ENCODE results near the gene CRYL1.

The CRYL1 gene

DNA sequence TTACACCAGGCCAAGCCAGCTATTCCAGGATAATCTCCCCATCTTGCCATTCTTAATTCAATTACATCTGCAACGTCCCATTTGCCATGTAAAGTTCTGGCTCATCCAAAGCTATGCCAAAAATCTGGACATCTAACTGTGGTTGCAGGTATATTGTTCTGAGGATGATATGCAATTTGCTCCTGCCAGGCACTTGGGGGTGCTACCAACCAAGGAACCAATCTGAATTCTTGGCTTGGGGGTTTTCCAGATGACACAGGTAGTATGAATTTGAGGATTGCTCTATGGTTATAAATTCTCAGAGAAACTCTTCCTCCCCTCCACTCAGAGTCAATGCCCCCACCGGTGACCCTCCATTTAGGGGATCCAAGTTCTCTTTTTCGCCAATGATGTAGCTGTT is 33.0 kb downstream of the CRYL1 start:
- no peak for DNase-seq (ENCODE audit: low spot score)

DNA sequence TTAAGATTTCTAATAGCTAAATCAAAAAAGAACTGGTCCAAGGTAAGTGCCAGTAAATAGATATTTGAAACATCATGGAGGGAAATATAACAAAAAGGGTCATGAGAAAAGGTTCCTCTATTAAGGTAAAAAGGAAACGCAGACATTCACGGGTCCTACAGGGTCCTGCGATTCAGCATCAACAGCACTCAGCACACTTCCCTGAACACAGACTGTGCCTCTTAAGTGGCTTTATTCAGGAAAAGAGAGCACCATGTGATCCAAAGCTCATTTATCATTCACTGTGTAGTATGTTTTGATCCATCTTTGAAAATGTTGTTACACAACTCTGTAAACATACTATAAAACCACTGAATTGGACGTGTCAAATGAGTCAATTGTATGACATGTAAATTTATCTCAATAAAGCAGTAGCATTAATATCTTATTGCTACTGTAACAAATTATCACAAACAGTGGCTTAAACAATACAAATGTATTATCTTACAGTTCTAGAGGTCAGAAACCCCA is 33.7 kb downstream of the CRYL1 start:
- no peak for DNase-seq (ENCODE audit: low spot score)

DNA sequence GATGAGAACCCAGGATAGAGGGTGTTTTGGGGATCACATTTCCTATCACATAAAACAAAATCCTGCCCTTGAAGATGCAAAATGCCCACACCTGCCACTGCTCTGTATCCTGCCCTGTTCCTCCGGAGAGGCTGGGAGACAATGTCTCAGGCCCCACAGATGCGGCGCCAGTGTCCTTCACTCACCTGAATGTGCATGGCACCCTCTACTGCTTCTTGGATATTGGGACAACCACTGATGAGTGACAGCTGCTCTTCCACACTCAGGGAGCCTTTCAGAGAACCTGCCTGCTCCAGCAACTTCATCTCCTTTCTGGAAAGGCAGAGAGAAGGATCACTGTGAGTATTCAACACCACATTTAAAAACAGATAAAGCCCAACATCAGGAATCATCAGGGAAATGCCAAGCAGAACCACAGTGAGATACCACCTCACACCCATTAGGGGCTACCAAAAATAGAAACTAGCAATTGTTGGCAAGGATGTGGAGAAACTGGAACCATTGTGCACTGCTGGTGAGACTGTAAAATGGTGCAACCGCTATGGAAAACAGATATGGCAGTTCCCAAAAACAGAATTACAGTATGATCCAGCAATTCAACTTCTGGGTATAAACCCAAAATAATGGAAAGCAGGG is 36.4 kb downstream of the CRYL1 start:
- DNase-seq (ENCODE audit: low spot score), result no peak

DNA sequence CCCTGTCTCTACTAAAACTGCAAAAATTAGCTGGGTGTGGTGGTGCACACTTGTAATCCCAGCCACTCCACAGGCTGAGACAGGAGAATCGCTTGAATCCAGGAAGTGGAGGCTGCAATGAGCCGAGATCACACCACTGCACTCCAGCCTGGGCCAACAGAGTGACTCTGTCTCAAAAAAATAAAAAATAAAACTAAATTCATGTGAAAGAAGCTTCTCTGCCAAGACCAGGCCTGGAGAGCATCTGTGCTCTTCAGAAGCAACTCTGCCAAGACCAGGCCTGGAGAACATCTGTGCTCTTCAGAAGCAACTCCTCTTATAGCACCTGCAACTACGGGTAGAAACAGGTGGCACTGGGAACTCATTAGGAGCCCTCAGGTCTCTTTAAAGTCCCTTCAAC is 37.7 kb downstream of the CRYL1 start:
- no peak for DNase-seq (ENCODE audit: low spot score)

DNA sequence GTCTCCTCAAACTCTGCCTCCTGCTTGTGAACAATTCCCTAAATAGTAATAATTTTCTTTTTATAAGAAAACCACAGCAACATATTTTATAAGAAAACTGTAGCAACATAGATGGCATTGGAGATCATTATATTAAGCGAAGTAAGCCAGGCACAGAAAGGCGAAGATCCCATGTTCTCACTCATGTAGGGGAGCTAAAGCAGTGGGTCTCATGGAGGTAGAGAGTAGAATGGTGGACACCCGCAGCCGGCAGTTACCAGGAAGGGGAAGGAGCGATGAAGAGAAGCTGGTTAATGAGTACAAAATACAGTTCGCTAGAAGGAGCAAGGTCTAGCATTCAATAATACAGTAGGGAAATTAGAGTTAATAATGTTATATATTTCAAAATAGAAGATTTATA is 42.9 kb downstream of the CRYL1 start:
- DNase-seq (ENCODE audit: low spot score), result no peak

DNA sequence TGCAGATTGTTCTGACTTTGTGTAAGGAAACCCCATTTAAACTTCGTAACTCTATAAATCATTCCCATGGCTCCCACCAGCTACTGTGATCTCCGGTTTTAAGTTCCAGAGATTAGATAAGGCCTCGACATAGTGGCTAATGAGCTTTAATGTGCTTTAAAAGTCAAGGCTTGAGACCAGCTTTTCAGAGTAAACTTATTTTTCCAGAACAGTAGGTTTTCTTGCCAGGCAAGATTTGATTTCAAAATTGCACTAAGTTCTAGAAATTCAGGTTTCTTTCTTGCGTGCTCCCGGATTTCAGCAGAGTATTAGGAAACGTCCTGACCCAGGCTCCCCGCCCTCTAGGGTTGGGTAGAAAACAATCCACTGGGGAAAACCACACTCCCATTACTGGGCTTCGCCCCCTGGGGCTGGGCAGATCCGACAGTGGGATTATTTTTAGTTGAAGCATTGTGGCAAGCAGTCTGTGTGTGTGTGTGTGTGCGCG is 43.3 kb downstream of the CRYL1 start:
- DNase-seq (ENCODE audit: low spot score), result no peak

DNA sequence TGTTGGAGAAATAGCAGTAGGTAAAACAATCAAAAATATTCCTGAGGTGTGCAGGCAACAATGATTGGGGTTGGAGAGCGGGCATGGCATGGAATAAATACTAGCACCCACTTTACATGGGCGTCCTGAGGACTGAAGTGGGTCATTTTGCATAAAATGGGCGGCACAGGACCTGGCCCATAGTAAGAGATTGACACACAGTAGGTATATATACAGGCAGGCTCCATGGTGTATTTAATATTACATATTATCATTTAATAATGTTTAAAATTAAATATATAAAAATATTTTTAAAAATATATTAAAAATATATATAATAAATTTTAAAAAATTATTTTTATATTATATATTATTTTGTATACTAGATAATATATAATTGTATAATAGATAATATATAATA is 48.3 kb downstream of the CRYL1 start:
- no peak for DNase-seq (ENCODE audit: low spot score)

DNA sequence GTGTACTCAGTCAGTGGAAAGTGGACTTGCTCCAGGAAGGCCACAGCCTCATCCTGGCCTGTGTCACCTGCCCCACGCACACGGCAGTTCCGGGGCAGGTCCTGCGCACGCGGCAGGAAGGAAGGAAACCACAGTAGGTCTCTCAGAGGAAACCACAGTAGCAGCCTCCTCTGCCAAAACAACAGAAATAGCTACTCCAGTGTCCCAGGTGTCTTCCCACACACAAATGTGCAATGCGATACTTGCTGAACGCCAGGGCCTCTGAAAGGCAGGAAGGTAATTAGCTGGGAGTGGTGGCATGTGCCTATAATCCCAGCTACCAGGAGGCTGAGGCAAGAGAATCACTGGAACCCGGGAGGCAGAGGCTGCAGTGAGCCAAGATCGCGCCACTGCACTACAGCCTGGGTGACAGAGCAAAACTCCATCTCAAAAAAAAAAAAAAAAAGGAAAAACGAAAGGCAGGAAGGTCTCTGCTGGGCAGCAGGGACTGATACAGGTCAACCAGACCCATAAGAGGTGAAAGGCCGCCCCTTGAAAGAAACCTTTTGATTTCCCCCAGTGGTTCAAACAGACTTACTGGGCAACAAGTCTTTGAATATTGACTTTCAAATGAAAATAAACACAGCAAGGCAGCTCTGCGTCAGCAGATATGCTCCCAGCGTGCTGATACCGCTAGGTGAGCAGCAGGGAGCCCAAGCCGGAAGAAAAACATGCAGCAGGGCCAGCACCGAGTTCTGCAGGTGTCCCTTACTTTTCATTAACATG is 49.5 kb downstream of the CRYL1 start:
- DNase-seq (ENCODE audit: low spot score), result peak; percentile 17

DNA sequence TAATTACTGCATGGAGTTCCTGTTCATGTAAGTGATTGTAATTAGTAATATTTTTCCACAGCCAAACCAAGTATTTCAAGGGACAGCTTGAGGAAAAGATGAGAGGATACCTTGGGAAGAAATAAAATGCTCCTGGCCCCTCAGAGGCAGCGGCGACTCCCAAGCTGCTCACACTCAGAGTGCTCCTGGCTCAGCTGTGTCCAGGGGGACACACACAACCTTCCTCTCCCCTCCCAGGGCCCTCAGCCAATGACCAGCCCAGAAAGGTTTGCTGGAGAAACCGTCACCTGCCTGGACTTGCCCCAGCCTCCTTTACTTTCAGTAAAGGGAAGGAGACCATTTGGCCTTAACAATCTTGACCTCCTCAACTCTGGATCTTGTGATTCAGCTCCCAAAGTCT is 51.1 kb downstream of the CRYL1 start:
- no peak for DNase-seq (ENCODE audit: low spot score)

DNA sequence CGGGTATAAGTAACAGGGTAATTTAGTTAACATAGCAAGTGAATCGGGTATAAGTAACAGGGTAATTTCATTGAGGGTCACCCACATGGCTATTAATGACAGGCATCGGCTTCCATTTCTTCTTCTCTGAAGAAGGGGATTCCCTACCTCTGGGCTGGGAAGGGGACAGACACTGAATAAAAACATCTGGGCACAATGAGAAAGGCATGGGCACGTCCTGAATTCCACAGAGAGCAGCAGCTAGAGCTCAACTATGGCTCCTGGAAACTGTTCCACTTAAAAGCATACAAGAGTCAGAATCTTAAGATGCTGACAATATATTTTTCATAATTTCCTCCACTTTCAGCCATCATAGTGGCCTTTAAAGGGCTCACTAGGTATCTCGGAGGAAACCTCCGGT is 51.8 kb downstream of the CRYL1 start:
- DNase-seq (ENCODE audit: low spot score), result no peak

DNA sequence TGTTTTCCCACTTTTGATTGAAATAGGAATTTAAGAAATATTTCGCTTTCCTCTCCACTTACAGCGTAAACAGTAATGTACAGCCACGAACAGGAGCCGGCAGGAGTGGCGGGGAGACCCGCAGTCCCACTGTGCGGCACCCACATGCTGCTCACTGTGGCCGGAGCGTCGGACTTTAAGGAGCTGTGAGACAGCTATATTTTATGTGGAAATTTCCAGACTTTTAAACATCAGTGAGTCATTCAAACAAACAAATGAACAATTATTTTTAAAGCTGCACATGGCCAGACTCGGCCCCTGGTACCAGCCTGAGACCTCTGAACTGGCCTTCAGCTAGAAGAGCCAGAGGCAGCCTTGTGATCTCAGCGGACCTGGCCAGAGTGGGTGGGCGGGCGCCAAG is 52.5 kb downstream of the CRYL1 start:
- no peak for DNase-seq (ENCODE audit: low spot score)

DNA sequence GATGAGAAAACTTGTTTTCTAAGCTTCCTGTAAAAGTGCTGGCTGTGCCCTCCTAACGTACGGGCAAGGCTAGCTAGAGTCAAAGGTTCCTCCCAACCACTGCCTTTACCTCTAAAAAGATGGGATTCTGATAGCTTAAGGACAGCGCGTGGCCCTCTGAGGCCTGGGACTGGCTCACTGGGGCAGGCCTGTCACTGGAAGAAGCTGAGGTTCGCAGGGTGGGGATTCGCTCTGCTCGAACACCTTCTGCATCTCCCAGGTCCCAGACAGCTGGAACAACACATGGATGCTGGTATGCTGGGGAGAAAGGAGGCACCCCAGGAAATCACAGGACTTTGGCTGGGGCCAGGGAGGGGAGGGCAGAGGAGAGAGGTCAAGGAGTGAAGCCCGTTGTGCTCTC is 53.1 kb downstream of the CRYL1 start:
- DNase-seq (ENCODE audit: low spot score), result no peak

DNA sequence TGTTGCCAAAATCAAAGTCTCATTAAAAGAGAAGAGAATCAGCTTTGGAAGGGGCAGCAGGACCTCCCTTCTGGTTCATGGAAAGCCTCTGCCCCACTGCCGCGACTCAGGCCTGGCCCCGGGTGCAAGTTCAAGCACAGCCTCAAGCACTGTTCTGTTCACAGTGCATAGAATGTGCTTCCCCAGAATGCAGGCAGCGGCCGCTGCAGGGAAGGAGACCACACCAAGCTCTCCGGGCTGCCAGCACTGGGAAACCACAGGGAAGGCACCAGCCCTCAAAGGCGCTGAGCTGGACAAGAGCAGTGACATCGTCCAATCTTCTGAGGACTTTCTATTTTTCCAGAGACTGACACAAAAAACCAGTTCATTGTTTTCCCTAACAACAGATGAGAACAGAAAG is 55.5 kb downstream of the CRYL1 start:
- DNase-seq (ENCODE audit: low spot score), result no peak

DNA sequence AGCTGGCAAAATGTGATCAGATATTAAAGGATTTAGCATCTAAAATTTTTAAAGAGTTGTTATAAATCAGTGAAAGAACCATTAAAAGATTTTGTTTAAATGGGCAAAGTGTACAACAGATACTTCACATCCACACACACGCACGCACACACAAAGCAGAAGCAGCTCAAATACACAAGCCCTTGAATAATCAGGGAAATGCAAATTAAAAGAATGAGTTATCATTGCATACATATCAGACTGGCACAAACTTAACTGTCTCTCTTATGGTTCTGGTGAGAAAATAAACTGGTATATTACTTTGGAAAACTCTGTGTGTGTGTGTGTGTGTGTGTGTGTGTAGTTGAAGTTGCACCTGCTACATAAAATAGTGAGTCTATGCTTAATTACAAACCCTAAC is 59.3 kb downstream of the CRYL1 start:
- DNase-seq (ENCODE audit: low spot score), result no peak

DNA sequence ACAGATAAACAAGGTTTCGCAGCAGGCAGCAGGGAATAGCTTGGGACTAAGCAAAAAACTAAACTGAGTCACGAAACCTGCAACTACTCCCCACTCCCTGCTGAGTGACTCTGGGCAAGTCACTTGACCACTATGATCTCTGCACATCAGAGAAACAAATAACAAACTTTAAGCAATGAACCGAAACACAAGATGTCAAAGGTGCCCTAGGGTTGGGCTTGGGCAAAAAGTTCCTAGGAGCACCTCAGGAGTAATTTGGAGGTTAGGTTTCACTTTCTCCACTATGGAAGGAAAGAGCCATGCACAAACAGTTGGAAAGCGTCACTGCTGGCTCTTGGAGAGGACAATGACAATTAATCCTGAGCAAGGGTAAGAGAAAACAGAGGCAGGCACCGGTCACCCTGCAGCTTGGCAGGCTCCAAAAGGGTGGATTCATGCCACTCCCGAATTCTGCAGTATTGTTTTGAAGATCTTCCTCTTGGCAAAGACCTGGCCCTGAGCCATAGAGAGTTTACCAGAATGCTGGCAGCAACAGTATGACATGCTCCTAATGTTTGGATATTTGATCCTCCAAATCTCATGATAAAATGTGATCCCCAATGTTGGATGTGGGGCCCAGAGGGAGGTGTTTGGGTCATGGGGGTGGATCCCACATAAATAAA is 60.3 kb downstream of the CRYL1 start:
- no peak for DNase-seq (ENCODE audit: low spot score)

DNA sequence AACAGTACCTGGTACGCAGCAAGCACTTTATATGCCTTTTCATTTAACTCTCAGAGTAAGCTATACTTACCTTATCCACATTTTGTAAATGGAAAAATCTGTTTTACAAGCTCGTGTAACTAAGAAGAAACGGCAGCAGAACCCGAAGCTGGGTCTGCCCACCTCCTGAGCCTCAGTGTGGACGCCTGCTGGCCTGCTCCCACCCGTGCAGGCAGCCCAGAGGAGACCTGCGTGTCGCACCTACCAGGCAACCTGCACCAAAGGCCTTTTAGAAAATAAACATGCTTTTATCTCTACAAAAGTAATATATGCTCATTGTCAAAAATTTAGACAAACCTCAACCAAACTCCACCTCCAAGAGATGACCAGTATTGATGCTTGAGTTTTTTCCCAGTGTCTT is 62.7 kb downstream of the CRYL1 start:
- no peak for DNase-seq (ENCODE audit: low spot score)

DNA sequence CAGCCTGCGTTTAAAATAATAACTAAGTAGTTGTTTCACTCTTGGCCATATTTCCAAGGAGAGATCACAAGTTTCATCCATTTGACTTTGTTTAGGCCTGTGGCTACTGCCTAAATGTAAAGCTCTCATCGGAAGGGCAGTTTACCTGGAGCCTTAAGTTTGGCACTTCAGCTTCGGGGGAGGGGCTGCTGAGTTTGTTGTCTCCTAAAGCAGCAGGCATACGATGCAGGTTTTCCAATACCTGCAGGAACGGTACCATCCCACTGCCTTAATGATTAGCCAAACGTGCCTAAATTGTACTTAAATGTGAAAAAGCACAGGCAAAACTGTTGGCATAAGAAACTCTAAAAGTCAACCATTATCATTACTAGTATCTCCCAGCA is 63.1 kb downstream of the CRYL1 start:
- DNase-seq (ENCODE audit: low spot score), result no peak

DNA sequence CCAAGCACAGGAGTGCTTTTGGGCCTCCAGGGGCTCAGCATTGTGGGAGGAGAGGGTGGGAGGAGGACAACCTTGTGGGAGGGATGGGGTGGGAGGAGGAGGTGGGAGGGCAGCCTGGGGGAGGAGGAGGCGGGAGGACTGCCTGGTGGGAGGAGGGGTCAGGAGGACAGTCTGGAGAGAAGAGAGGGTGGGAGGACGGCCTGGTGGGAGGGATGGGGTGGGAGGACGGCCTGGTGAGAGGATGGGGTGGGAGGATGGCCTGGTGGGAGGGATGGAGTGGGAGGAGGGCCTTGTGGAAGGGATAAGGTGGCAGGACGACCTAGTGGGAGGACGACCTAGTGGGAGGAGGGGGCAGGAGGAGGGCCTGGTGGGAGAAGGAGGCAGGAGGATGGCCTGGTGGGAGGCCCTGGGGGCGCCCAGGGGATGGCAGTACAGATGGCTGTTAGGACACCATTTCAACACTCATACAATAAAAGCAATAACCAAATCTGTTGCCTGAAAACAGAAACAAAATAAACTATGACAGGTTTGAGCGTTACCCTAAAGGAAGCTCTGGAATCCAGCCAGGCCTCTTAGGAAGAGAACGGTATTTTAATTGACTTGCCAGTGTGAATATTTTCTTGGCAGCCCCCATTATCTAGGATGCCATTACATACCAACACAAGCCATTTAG is 63.7 kb downstream of the CRYL1 start:
- DNase-seq (ENCODE audit: low spot score), result no peak

DNA sequence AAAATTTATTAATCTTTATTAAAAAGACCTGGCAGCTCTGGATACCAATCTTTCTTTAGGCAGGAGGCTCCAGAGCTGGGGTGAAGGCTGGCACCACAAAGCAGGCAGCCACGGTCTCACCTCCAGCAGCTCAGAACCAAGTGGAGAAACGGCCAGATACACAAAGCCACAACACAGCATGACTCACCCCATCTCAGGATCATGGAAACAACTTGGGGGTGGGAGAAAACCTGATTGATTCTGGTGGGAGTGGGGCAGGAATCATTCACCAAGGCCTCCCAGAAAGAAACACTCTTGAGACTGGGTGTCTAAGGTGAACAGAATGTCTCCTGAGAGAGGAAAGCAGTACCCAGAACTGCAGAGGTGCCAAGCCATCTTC is 64.2 kb downstream of the CRYL1 start:
- DNase-seq (ENCODE audit: low spot score), result no peak

DNA sequence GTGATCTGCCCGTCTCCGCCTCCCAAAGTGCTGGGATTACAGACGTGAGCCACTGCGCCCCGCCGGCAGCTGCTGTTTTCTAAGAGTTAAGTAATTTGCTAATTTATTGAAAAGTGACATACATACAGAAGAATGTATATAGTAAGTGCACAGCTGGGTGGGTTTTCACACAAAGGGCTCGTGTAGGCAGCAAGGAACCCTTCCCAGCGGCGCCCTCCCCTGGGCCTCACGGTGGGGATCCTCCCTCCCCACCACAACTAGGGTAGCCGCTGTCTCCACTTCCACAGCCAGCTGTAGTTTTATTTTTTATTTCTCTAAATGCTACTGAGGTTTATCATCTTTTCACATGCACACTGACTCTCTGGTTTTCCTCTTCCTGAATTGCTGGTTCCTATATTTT is 64.9 kb downstream of the CRYL1 start:
- no peak for DNase-seq (ENCODE audit: low spot score)

DNA sequence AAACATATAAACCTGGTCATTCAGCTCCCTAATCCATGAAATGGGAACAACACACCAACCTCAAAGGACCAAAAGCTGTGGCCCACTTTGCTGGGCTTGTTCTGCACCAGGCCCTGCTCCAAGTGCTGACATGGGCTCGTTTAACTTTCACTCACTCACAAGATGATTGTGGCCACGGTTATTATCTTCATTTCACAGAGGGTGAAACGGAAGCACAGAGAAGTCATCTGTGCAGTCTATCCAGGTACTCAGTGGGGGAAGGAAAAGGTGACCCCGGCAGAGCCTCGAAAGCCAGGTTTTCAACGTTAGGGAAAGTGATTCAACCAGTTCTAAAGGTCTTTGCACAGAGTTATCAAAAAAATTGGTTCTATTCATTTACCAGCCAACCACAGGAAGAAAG is 68.0 kb downstream of the CRYL1 start:
- no peak for DNase-seq (ENCODE audit: low spot score)

DNA sequence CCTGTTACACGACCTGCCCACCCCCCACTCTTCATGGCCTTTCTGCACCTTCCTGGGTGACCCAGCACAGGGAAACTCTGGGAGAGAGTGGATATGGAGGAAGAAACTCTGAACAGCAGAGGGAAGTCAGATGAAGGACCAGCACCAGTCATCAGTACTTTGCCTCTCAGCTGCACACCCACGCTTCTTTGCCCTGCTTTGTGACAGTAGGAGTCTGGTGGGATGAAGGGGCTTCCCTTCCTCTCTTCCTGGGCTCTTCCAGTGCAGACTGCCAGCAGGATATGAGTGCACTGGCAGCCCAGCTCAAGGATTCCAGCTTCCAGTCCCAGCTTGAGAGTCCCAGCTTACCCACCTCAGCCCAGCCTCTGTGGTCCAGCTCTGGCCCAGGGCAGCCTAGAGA is 68.9 kb downstream of the CRYL1 start:
- DNase-seq (ENCODE audit: low spot score), result no peak

DNA sequence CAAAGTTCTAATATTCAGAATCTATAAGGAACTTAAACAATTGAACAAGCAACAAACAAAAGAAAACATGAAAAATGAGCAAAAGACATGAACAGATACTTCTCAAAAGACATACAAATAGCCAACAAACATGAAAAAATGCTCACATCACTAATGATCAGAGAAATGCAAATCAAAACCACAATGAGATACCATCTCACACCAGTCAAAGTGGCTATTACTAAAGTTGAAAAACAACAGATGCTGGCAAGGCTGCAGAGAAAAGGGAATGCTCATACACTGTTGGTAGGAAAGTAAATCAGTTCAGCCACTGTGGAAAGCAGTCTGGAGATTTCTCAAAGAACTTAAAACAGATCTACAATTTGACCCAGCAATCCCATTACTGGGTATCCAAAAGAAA is 74.3 kb downstream of the CRYL1 start:
- no peak for DNase-seq (ENCODE audit: low spot score)
